Mesenchymal stem cell (in vitro differentiated cells and primary cell): ENCODE data around the gene FNDC5.

Source experiments
- DNase-seq: peaks from one replicate; pipeline ENCODE4 v3.0.0-alpha.2; 2013
- H2AFZ ChIP-seq: one replicate; pipeline ENCODE4 v1.6.1; 2013; ENCODE audit warnings: low read depth, mild to moderate bottlenecking, control low read depth, inconsistent platforms, low read length, moderate library complexity
- H2AK5ac ChIP-seq: 2 replicates; pipeline ENCODE4 v1.6.1; 2013; ENCODE audit warnings: low read length, moderate library complexity, mild to moderate bottlenecking, inconsistent platforms; ENCODE audit not compliant: severe bottlenecking
- H2BK120ac ChIP-seq: one replicate; pipeline ENCODE4 v1.6.1; 2013; ENCODE audit warnings: low read depth, mild to moderate bottlenecking, inconsistent platforms, low read length, moderate library complexity
- H2BK12ac ChIP-seq, 2 experiments: one replicate each; pipeline ENCODE4 v1.6.1; 2013; ENCODE audit warnings: inconsistent platforms in 2 of 2, low read length in 2 of 2, mild to moderate bottlenecking in 2 of 2, moderate library complexity in 2 of 2, control low read depth in 1 of 2
- H2BK15ac ChIP-seq: one replicate; pipeline ENCODE4 v1.6.1; 2013; ENCODE audit warnings: mild to moderate bottlenecking, low read depth, inconsistent platforms; ENCODE audit not compliant: poor library complexity, severe bottlenecking
- H2BK5ac ChIP-seq: 2 replicates; pipeline ENCODE4 v1.6.1; 2013; ENCODE audit warnings: low read depth, mild to moderate bottlenecking, low read length, control low read depth, inconsistent platforms; ENCODE audit not compliant: poor library complexity, severe bottlenecking
- H3K14ac ChIP-seq, 2 experiments: one replicate each; pipeline ENCODE4 v1.6.1; 2013; ENCODE audit warnings: inconsistent platforms in 2 of 2, low read length in 2 of 2, control low read depth in 1 of 2, mild to moderate bottlenecking in 1 of 2, moderate library complexity in 1 of 2
- H3K18ac ChIP-seq, 2 experiments: one replicate each; pipeline ENCODE4 v1.6.1; 2013; ENCODE audit warnings: inconsistent platforms in 2 of 2, low read length in 2 of 2, control low read depth in 1 of 2, low read depth in 1 of 2, mild to moderate bottlenecking in 1 of 2
- H3K23ac ChIP-seq, 2 experiments: one replicate each; pipeline ENCODE4 v1.6.1; 2013; ENCODE audit warnings: inconsistent platforms in 2 of 2, low read length in 2 of 2, mild to moderate bottlenecking in 2 of 2, moderate library complexity in 2 of 2, control low read depth in 1 of 2
- H3K27ac ChIP-seq: 2 replicates; pipeline ENCODE4 v1.5.1; 2013; ENCODE audit warnings: mild to moderate bottlenecking, moderate library complexity, low read length, control low read depth, inconsistent platforms; ENCODE audit not compliant: poor library complexity, severe bottlenecking
- H3K27me3 ChIP-seq, 2 experiments: 2 replicates each; pipeline versions ENCODE4 v1.6.1 to v1.7.0; 2013; ENCODE audit warnings: low read length in 2 of 2, mild to moderate bottlenecking in 2 of 2, moderate library complexity in 2 of 2, control low read depth in 1 of 2, inconsistent platforms in 1 of 2; ENCODE audit not compliant: control insufficient read depth in 1 of 2, insufficient read depth in 1 of 2
- H3K36me3 ChIP-seq, 2 experiments: 2 replicates each; pipeline versions ENCODE4 v1.6.1 to v1.7.0; 2013; ENCODE audit warnings: low read length in 2 of 2, control low read depth in 1 of 2, inconsistent platforms in 1 of 2, low read depth in 1 of 2, mild to moderate bottlenecking in 1 of 2; ENCODE audit not compliant: insufficient read depth in 2 of 2, control insufficient read depth in 1 of 2
- H3K4ac ChIP-seq, 2 experiments: one replicate each; pipeline ENCODE4 v1.6.1; 2013; ENCODE audit warnings: inconsistent platforms in 2 of 2, low read length in 2 of 2, mild to moderate bottlenecking in 2 of 2, moderate library complexity in 2 of 2, control low read depth in 1 of 2, low read depth in 1 of 2
- H3K4me1 ChIP-seq: 2 replicates; pipeline ENCODE4 v1.6.1; 2013; ENCODE audit warnings: low read depth, low read length, control low read depth; ENCODE audit not compliant: control insufficient read depth, insufficient read depth
- H3K4me2 ChIP-seq: 2 replicates; pipeline ENCODE4 v1.6.1; 2013; ENCODE audit warnings: low read length, mild to moderate bottlenecking, inconsistent platforms; ENCODE audit not compliant: poor library complexity, severe bottlenecking
- H3K4me3 ChIP-seq, 2 experiments: 2 replicates each; pipeline versions ENCODE4 v1.5.1 to v1.7.0; 2013; ENCODE audit warnings: low read length in 2 of 2, mild to moderate bottlenecking in 2 of 2, control low read depth in 1 of 2, low read depth in 1 of 2; ENCODE audit not compliant: insufficient read depth in 1 of 2
- H3K79me1 ChIP-seq: replicated peaks from 2 replicates; pipeline ENCODE4 v1.6.1; 2013; ENCODE audit warnings: mild to moderate bottlenecking, control low read depth, low read length, inconsistent platforms; ENCODE audit not compliant: poor library complexity, severe bottlenecking
- H3K9ac ChIP-seq: 2 replicates; pipeline ENCODE4 v1.7.0; 2013; ENCODE audit warnings: mild to moderate bottlenecking, low read length, moderate library complexity
- H3K9me3 ChIP-seq: 2 replicates; pipeline ENCODE4 v1.7.0; 2013; ENCODE audit warnings: mild to moderate bottlenecking, low read length; ENCODE audit not compliant: control insufficient read depth
- H4K8ac ChIP-seq: one replicate; pipeline ENCODE4 v1.6.1; 2013; ENCODE audit warnings: inconsistent platforms, mild to moderate bottlenecking, low read length, moderate library complexity
- H4K91ac ChIP-seq: one replicate; pipeline ENCODE4 v1.6.1; 2013; ENCODE audit warnings: mild to moderate bottlenecking, low read length, inconsistent platforms
- WGBS: methylation state at CpG from one replicate; pipeline ENCODE4 v1.1.7; 2013; ENCODE audit warnings: mixed read lengths; 5-methylcytosine and 5-hydroxymethylcytosine counted together

FNDC5 gene

DNA sequence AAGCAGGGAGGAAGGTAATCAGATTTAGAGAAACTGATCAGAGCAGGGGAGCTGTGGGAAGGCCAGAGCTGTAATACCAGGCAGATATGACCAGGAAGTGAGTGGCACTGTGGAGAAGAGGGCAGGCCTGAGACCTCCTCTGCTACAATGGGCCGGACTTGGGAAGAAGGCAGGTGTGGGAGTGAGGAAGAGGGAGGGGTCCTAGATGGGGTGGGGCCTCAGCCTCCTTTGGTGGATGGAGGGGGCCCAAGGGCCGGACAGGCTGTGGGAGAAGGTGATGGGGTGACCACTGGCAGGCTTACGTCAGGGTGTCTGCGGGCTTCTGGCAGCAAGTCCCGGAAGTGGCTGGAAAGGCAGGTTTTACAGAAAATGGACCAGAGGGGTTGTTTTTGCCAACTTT lies 10.6 kb upstream of the FNDC5 start:
- Histone ChIP-seq H3K9ac (no peak overlapping the region), H3K27me3 (peaks cover 40 to 72% of the 10 kb centered on the region in 2 experiments), H3K4me3 (no peak overlapping the region), H3K9me3 (no peaks in the 10 kb centered on the region), H4K91ac (no peak overlapping the region), H2BK120ac (no peak overlapping the region), H2BK12ac (no peak overlapping the region), H3K18ac (no peak overlapping the region), H2AK5ac (no peak overlapping the region), H3K4me1 (peaks cover 13% of the 10 kb centered on the region), H3K14ac (no peak overlapping the region), H2AFZ (no peak overlapping the region), H4K8ac (no peak overlapping the region), H3K23ac (no peak overlapping the region), H2BK15ac (no peak overlapping the region), H2BK5ac (no peak overlapping the region), H3K4ac (no peak overlapping the region), H3K79me1 (no peaks in the 10 kb centered on the region), H3K4me2 (no peak overlapping the region), H3K27ac (no peak overlapping the region), H3K36me3 (no peaks in the 10 kb centered on the region)
- no peak for DNase-seq
- WGBS: 93% methylated on average over 5 of the region's 5 CpGs

DNA sequence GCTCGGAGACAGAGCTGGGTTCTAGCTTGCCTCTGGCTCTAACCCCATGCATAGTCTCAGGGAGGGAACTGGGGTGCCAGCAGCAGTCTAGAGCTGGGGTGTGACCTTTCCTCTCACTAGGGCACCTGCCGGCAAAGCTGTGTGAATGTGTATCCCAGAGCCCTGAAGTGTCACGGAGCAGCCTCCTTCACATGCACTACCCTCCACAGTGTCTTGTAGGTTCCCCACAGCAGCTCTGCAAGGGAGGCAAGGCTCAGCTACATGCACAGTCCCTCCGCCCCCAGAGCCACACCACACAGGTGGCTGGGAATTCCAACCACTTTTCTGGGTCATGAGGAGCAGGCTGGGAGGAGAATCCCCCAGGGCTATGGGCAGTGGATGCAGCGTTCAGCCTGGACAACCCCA lies 7.9 kb upstream of the FNDC5 start:
- Histone ChIP-seq H3K27ac (no peak overlapping the region), H3K9me3 (no peaks in the 10 kb centered on the region), H4K8ac (no peak overlapping the region), H4K91ac (no peak overlapping the region), H3K18ac (no peak overlapping the region), H2AFZ (no peak overlapping the region), H3K14ac (no peak overlapping the region), H3K9ac (no peak overlapping the region), H3K79me1 (no peaks in the 10 kb centered on the region), H2BK15ac (no peak overlapping the region), H3K36me3 (no peaks in the 10 kb centered on the region), H2BK120ac (no peak overlapping the region), H3K4me2 (no peak overlapping the region), H2BK12ac (no peak overlapping the region), H3K27me3 (peaks cover 23 to 62% of the 10 kb centered on the region in 2 experiments), H3K4ac (no peak overlapping the region), H2AK5ac (no peak overlapping the region), H3K4me3 (no peak overlapping the region), H3K4me1 (peaks cover 12% of the 10 kb centered on the region), H3K23ac (no peak overlapping the region), H2BK5ac (no peak overlapping the region)
- DNase-seq: no peak
- WGBS: 82% methylated on average over 5 of the region's 5 CpGs

DNA sequence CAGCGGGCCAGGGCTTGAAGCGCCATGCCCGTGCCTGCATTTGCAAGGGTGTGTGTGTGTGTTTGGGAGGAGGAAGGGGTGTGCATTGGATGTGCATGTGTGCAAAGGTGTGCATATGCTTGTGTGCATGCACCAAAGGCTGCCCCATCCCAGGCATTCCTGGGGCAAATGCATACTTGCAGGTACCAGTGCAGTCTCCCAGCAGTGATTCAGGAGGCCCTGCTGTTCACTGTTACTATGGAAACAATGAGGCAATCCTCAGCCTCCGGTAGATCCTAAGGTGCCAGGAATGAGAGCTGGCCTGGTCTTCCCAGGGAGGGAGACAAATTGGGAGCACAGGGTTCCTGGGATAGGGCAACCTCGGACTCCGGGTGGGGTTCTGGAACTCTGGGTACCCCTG lies 7.5 kb upstream of the FNDC5 start:
- no peak overlapping the region for H3K4me3 ChIP-seq
- no peaks in the 10 kb centered on the region for H3K36me3 ChIP-seq
- H2BK120ac ChIP-seq: no peak overlapping the region
- H3K9me3 ChIP-seq: no peaks in the 10 kb centered on the region
- no peak overlapping the region for H3K23ac ChIP-seq
- H2AK5ac ChIP-seq: no peak overlapping the region
- no peak overlapping the region for H3K9ac ChIP-seq
- H4K8ac ChIP-seq: no peak overlapping the region
- no peak overlapping the region for H2BK12ac ChIP-seq
- 83% methylated on average over 6 of the region's 6 CpGs for WGBS
- no peak overlapping the region for H2BK15ac ChIP-seq
- no peak overlapping the region for H2BK5ac ChIP-seq
- H3K4ac ChIP-seq: no peak overlapping the region
- H2AFZ ChIP-seq: no peak overlapping the region
- DNase-seq: no peak
- no peak overlapping the region for H3K4me2 ChIP-seq
- no peak overlapping the region for H3K27ac ChIP-seq
- H3K27me3 ChIP-seq: peaks cover 22 to 62% of the 10 kb centered on the region in 2 experiments
- H3K4me1 ChIP-seq: peaks cover 12% of the 10 kb centered on the region
- no peak overlapping the region for H3K18ac ChIP-seq
- no peaks in the 10 kb centered on the region for H3K79me1 ChIP-seq
- no peak overlapping the region for H4K91ac ChIP-seq
- peak overlapping the region in 1 of 2 experiments; percentile 46 for H3K14ac ChIP-seq

DNA sequence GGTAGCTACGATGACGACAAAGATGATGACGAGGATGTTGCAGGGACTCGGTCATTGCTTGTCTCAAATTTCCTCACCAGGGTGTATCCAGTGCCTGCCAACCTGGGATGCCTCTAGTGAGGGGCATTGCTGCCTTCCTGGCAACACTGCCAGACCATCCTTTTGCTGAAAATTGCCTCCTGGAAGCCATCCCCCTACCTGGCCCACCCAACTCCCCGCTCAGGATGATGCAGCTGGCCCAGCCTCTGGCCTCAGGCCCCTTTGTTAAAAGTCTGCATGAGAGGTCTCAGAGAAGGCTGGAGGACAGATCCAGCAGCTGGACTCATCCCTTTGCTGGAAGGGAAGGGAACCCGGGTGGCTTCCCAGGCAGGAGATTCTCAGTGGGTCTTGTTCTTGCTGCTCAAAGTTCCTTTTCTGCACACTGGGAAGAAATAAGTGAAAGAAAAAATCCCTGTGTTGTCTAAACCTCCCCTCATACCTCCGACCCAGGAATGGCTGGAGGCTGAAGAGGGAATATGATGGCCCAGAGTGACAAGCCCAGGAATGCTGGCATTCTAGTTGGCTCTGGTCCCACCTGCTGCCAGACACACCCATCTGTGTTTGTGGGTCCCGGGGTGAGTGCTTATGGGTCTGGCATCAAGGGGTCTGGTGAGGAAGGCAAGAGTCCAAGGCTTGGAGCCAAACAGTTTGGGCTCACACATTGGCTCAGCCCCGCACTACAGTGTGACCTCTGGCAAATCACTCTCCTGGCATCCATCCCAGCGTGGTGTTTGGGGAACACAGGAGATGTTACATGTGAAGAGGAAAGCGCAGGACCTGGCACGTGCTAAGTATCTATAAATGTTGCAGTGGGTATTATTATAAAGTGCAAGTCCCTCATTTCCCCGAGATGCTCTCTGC lies 6.7 kb upstream of the FNDC5 start:
- no peaks in the 10 kb centered on the region for H3K9me3 ChIP-seq
- H3K9ac ChIP-seq: no peak overlapping the region
- no peak overlapping the region for H3K4me3 ChIP-seq
- H4K91ac ChIP-seq: no peak overlapping the region
- H3K4ac ChIP-seq: no peak overlapping the region
- no peaks in the 10 kb centered on the region for H3K79me1 ChIP-seq
- no peak overlapping the region for H2BK5ac ChIP-seq
- no peak overlapping the region for H2BK12ac ChIP-seq
- H3K18ac ChIP-seq: no peak overlapping the region
- DNase-seq: no peak
- peaks cover 13% of the 10 kb centered on the region for H3K4me1 ChIP-seq
- no peak overlapping the region for H3K14ac ChIP-seq
- no peak overlapping the region for H2BK120ac ChIP-seq
- no peak overlapping the region for H2AK5ac ChIP-seq
- no peak overlapping the region for H3K4me2 ChIP-seq
- H2AFZ ChIP-seq: no peak overlapping the region
- peaks cover 22 to 61% of the 10 kb centered on the region in 2 experiments for H3K27me3 ChIP-seq
- H3K27ac ChIP-seq: no peak overlapping the region
- H3K36me3 ChIP-seq: no peaks in the 10 kb centered on the region
- H4K8ac ChIP-seq: no peak overlapping the region
- H3K23ac ChIP-seq: no peak overlapping the region
- WGBS: 89% methylated on average over 12 of the region's 13 CpGs
- H2BK15ac ChIP-seq: no peak overlapping the region
